Nephron (organoid): ENCODE results near the gene DUSP7.

Experiments used
- H3K27ac Mint-ChIP-seq, 3 experiments: 2 replicates each; pipeline ENCODE4 v1.8.0; 2020; ENCODE audit warnings: mixed read lengths in 3 of 3, mild to moderate bottlenecking in 2 of 3, moderate library complexity in 1 of 3
- H3K27me3 Mint-ChIP-seq: 2 replicates; pipeline ENCODE4 v1.8.0; 2021; ENCODE audit warnings: low read depth, mild to moderate bottlenecking, moderate library complexity, mixed read lengths
- H3K36me3 Mint-ChIP-seq: 2 replicates; pipeline ENCODE4 v1.8.0; 2020; ENCODE audit warnings: low read depth, mixed read lengths
- H3K4me1 Mint-ChIP-seq: 2 replicates; pipeline ENCODE4 v1.8.0; 2020; ENCODE audit warnings: mixed read lengths
- H3K4me3 Mint-ChIP-seq, 3 experiments: 2 replicates each; pipeline ENCODE4 v1.8.0; 2020; ENCODE audit warnings: mild to moderate bottlenecking in 3 of 3, mixed read lengths in 3 of 3, moderate library complexity in 2 of 3
- H3K9me3 Mint-ChIP-seq: 2 replicates; pipeline ENCODE4 v1.8.0; 2020; ENCODE audit warnings: mixed read lengths
- TF ChIP-seq, protein P1 (sequence below), 3 experiments: fragments of 200-600 bp; sonication (generic); IDR thresholded peaks; one replicate each; pipeline ENCODE4 v1.5.0; 2021; ENCODE audit warnings: antibody characterized with exemption in 3 of 3; ENCODE audit not compliant: unreplicated experiment in 3 of 3

The DUSP7 gene

DNA sequence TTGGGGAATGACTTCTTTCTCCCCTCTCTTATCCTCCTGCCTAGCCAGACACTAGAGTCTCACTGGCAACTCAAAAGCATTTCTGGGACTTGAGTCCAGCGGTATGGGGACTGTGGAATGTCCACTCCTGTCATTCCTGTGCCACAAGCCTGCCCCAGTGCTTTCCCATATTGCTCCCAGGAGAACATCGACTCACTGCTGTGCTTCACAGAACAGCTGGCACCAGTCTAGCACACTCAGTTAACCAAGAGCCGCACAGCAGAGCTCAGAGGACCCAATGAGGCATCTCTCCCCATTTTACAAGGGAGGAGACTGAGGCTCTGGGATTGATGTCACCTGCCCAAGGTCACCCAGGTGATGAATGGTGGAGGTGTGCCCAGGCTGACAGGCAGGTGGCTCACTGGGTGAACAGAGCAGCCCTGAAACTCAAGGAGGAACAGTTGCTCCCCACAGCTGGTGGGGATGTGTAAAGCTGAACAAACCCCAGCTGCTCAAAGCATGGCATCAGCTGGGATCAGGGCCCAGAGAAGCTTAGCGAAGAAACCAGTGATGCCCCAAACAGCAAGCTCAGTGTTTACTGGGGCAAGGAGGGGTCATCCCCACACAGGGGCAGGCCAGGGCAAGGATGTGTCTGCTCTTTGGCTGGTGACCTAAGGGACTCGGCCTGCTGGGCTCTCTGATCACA, 35.4 kb upstream of the DUSP7 start:
- peak overlapping the region in 1 of 3 experiments; percentile 23 for H3K4me3 Mint-ChIP-seq
- H3K9me3 Mint-ChIP-seq, result no peaks in the 10 kb centered on the region
- peaks cover 74% of the 10 kb centered on the region for H3K4me1 Mint-ChIP-seq
- TF ChIP-seq, protein P1, sequence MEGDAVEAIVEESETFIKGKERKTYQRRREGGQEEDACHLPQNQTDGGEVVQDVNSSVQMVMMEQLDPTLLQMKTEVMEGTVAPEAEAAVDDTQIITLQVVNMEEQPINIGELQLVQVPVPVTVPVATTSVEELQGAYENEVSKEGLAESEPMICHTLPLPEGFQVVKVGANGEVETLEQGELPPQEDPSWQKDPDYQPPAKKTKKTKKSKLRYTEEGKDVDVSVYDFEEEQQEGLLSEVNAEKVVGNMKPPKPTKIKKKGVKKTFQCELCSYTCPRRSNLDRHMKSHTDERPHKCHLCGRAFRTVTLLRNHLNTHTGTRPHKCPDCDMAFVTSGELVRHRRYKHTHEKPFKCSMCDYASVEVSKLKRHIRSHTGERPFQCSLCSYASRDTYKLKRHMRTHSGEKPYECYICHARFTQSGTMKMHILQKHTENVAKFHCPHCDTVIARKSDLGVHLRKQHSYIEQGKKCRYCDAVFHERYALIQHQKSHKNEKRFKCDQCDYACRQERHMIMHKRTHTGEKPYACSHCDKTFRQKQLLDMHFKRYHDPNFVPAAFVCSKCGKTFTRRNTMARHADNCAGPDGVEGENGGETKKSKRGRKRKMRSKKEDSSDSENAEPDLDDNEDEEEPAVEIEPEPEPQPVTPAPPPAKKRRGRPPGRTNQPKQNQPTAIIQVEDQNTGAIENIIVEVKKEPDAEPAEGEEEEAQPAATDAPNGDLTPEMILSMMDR (IDR thresholded peaks at IDR 0.05; ENCODE audit: unreplicated experiment in 3 of 3), result no peak
- peak overlapping the region; percentile 94 to 99 (median 96) for H3K27ac Mint-ChIP-seq
- peaks cover 5% of the 10 kb centered on the region for H3K27me3 Mint-ChIP-seq
- peaks cover 4% of the 10 kb centered on the region for H3K36me3 Mint-ChIP-seq

DNA sequence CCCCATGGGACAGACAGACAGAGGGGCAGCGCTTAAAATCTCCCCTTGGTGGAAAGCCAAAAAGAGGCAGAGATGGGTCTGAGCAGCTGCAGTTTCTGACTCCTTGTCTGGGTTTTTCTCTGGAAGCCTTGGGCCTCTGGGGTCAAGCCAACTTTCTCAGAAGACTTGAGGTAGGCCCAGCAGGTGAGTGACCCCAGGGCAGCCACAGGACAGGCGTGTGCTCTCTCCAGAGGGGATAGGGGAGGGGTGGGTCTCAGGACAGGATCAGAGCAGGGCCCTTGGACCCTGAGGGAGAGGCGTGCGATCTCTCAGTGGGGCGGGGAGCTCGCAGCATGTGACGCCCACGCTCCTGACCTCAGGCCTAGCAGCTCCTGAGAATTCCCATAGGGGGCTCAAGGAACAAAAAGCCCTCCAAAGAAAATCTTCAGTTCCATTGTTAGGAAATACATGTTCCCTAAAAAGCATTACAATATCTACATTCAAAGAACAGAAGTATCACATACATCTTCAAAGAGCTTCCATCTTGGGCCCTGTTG, 34.6 kb upstream of the DUSP7 start:
- peaks cover 5% of the 10 kb centered on the region for H3K27me3 Mint-ChIP-seq
- TF ChIP-seq, protein P1 (IDR thresholded peaks at IDR 0.05; ENCODE audit: unreplicated experiment in 3 of 3), result peak in 1 of 3 experiments; percentile 12
- peaks cover 81% of the 10 kb centered on the region for H3K4me1 Mint-ChIP-seq
- H3K4me3 Mint-ChIP-seq, result no peak overlapping the region
- H3K9me3 Mint-ChIP-seq, result no peaks in the 10 kb centered on the region
- peaks cover 4% of the 10 kb centered on the region for H3K36me3 Mint-ChIP-seq
- peak overlapping the region; percentile 94 to 99 (median 96) for H3K27ac Mint-ChIP-seq

DNA sequence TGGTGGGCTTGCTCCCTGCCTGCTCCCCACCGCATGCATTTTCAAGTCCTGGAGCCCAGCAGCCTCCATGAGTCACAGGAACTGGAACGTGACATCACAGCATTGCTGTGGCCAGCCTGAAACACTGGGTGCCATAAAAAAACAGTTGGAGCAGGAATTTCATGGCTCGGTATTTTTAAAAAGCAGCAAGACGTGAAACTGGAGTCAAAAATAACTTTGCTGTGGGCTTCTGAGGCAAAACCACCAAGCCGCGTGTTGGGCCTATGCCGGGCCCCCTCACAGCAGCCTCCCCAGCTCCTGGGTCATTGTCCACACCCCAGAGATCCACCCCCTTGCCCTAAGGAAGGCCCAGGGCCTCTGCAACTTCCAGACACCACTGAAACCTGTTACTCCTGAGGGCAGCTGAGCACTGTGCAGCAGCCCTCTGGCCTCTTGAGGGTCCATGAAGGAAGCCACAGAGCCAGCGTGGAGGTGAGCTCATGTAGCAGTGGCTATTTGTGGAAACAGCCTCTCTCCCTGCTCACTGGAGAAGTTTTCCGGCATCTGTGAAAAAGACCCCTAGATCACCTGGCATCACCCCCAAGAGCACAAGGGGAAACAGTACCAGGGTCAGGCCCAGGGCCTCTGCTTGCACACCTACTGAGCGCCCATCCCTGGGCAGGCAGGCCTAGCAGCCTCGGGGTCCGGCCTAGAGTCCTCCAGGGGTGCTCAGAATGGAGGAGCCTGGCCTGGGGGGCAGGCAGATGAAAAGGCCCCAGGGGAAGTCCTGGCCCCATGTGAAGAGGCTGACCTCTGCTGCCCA, 34.0 kb upstream of the DUSP7 start:
- Mint-ChIP-seq H3K27ac (peak overlapping the region; percentile 94 to 99 (median 96)), H3K36me3 (no peaks in the 10 kb centered on the region), H3K27me3 (peaks cover 5% of the 10 kb centered on the region), H3K4me3 (peak overlapping the region in 1 of 3 experiments; percentile 54), H3K4me1 (peaks cover 87% of the 10 kb centered on the region), H3K9me3 (no peaks in the 10 kb centered on the region)
- TF ChIP-seq, protein P1 (IDR thresholded peaks at IDR 0.05; ENCODE audit: unreplicated experiment in 3 of 3), result no peak

GRCh38 chr3:52089691-52090090, 33.3 kb upstream of the DUSP7 start:
- Mint-ChIP-seq H3K27me3 (peaks cover 7% of the 10 kb centered on the region), H3K27ac (peak overlapping the region; percentile 94 to 99 (median 96)), H3K4me1 (peaks cover 82% of the 10 kb centered on the region), H3K9me3 (no peaks in the 10 kb centered on the region), H3K36me3 (no peaks in the 10 kb centered on the region), H3K4me3 (peak overlapping the region in 1 of 3 experiments; percentile 54)
- TF ChIP-seq, protein P1 (IDR thresholded peaks at IDR 0.05; ENCODE audit: unreplicated experiment in 3 of 3), result no peak

- no peaks in the 10 kb centered on the region for H3K9me3 Mint-ChIP-seq
- peaks cover 76% of the 10 kb centered on the region for H3K4me1 Mint-ChIP-seq
- TF ChIP-seq, protein P1 (IDR thresholded peaks at IDR 0.05; ENCODE audit: unreplicated experiment in 3 of 3), result no peak
Measured at GRCh38 chr3:52088445-52089367, 32.3 kb upstream of the DUSP7 start.

More at GRCh38 chr3:52088445-52089367, 32.3 kb upstream of the DUSP7 start:
- Mint-ChIP-seq H3K27ac (peak overlapping the region; percentile 94 to 99 (median 96)), H3K4me3 (peak overlapping the region in 2 of 3 experiments; percentile 21 to 65), H3K27me3 (peaks cover 9% of the 10 kb centered on the region), H3K36me3 (no peaks in the 10 kb centered on the region)
